T-helper 2 cell treated with Interferon-gamma antibody and Interleukin-4, amounts not matched to agents 100 ng/mL and 5 ng/mL, for 36 hours (primary cell): ENCODE data around the gene SNX21. TPM values are rescaled to one million over a fixed set of nuclear protein-coding genes. Genes with fewer than 3 reads are reported as not detected.

ENCODE experiments used
- intact Hi-C: fragments of 100-400 bp; cut with micrococcal nuclease; formaldehyde crosslinking; loops from one replicate; pipeline ENCODE4 v1.15.1; 2023
- total RNA-seq: library from RNA; stranded (reverse); gene quantifications from 2 replicates; pipeline ENCODE4 v1.2.3, GENCODE V29; 2022

Gene SNX21, protein sequence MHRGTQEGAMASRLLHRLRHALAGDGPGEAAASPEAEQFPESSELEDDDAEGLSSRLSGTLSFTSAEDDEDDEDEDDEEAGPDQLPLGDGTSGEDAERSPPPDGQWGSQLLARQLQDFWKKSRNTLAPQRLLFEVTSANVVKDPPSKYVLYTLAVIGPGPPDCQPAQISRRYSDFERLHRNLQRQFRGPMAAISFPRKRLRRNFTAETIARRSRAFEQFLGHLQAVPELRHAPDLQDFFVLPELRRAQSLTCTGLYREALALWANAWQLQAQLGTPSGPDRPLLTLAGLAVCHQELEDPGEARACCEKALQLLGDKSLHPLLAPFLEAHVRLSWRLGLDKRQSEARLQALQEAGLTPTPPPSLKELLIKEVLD
- total RNA-seq = 1.7 and 1.8 TPM in 2 replicates

DNA sequence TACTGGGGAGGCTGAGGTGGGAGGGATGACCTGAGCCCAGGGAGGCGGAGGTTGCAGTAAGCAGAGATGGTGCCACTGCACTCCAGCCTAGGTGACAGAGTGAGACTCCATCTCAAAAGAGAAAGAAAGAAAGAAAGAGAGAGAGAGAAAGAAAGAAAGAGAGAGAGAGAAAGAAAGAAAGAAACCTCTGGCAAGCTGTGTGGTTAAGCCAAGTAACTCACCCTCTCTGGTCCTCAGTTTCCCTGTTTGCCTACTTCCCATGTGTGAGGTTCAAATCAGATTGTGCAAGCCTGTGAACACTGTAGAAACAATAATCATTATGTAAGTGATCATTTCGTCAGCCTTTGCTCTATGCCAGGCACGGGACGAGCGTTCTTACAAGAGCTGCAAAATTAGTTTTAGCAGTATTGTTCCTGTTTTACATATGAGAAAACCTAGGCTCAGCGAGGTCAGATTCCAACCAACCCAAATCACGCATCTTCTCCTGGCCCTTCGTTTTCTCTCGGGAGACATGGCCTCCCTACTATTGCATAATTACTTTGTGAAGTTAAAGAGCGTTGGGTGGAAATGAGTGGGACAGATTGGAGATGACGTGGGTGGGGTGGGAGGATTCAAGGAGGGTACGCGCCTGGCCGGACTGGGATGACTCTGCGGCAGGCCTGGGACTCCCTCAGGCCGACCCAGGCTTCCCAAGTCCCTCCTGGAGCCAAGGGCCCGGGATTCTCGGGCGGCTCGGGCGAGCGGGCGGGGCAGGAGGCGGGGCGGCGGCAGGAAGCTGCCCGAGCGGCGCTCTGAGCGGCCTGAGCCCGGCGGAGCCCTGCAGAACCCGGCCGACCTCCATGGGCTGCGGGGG lies at the start of gene SNX21:
TSS of gene SNX21 (plus strand) at position 770 of the 853 bp plus-strand sequence. CDS start 121 bp downstream, outside the sequence.
- intact Hi-C loops = loop anchor here (1.0 kb wide), 1 partner anchor 24 kb away; the partner anchor contains the start of genes ACOT8 and ZSWIM3

DNA sequence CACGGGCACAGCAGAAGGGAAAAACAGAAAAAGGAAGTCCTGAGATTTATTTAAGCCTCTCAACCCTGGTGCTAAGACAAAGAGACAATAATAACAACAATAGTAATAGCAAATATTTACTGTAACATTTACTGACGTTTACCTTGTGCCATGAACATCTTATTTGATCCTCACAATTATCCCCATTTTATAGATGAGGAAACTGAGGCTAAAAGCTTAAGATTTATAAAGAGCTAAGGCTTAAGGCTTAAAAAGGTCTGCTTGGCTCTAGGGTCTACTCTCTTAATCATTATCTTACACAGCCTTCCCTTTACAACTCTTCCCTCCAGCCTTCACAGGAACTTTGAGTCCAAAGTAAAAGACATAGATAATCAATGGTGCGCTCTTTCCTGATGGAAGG lies 45.2 kb upstream of the SNX21 start:
- intact Hi-C loops = no loop called here

DNA sequence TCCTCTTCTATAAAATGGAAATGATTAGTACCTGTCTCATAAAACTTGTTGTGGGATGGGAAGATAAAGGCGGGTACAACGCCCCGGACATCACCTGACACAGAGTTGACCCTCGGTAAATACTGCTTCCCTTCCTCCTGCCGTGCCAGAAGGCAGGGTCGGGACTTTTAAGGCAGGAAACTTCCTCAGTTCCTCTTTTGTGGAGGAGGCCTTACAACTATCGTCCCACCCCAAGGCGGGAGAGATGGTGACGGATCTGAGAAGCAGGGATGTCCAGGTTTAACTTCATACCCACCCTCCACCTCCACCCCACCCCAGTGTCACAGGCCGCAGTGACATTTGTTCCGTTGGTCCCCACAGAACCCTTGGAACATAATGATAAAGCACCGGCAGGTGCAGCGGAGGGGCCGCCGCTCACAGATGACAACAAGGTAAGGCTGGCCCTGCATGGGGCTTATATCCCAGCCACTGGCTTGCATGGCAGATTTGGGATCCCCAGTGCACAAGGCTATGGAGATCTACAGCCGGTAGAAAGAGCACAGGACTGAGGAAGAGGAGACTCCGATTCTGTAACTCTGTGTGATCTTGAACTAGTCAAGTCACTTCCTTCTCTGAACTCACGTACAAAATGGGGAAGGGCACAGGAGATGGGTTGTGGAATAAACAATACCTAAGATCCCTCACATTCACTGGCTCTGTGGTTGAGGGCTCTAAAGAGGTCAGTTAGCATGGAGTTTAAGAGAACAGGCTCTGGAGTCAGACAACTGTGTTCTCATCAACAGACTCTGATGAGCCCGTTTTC lies 41.1 kb upstream of the SNX21 start:
- intact Hi-C loops = loop anchor here (5.0 to 10.0 kb wide), 3 partner anchors 65 to 1578 kb away; partner anchors contain the start of genes ACOT8, NCOA5, OSER1 and ZSWIM3

DNA sequence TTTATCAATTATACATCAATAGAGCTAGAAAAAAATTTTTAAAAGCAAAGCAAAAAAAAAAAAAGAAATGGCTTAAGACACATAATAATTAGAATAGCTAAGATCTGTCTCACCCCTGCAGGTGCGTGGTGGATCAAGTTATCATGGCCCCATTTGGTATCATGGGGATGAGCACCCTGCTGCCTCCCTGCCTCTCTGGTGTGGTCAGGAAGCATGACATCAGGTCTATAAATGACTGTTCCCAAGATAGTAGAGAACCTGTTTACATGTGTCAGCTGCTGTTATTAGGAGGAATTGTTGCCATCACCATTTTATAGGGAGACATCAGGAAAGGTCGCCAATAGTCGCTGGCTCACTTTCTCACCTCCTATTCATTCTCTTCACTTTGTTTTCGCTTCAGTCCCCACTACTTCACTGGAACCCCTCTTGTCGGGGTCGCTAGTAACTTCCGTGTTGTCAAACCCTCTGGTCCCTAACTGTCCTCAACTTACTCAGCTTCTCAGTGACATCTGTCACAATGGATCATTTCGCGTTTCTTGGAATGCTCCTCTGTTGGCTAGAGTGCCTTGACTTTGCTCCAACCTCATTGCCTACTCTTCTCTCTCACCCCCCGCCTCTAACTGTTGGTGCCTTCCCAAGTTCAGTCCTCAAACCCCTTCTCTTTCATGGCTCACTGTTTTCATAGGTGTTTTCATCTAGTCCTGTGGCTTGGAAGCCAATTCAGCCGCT lies 37.1 kb upstream of the SNX21 start:
- intact Hi-C loops = loop anchor here (10.0 kb wide), 1 partner anchor 1582 kb away; the partner anchor contains the start of gene OSER1

DNA sequence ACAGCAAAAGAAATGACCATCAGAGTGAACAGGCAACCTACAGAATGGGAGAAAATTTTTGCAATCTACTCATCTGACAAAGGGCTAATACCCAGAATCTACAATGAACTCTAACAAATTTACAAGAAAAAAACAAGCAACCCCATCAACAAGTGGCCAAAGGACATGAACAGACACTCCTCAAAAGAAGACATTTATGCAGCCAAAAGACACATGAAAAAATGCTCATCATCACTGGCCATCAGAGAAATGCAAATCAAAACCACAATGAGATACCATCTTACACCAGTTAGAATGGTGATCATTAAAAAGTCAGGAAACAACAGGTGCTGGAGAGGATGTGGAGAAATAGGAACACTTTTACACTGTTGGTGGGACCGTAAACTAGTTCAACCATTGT lies 36.1 kb upstream of the SNX21 start:
- intact Hi-C loops = loop anchor here (10.0 kb wide), 1 partner anchor 1583 kb away; the partner anchor contains the start of gene OSER1

DNA sequence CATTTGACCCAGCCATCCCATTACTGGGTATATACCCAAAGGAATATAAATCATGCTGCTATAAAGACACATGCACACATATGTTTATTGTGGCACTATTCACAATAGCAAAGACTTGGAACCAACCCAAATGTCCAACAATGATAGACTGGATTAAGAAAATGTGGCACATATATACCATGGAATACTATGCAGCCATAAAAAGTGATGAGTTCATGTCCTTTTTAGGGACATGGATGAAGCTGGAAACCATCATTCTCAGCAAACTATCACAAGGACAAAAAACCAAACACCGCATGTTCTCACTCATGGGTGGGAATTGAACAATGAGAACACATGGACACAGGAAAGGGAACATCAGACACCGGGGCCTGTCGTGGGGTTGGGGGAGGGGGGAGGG lies 35.6 kb upstream of the SNX21 start:
- intact Hi-C loops = loop anchor here (2.0 to 10.0 kb wide), 3 partner anchors 15 to 1583 kb away; partner anchors contain the start of genes OSER1, PCIF1 and UBE2C

DNA sequence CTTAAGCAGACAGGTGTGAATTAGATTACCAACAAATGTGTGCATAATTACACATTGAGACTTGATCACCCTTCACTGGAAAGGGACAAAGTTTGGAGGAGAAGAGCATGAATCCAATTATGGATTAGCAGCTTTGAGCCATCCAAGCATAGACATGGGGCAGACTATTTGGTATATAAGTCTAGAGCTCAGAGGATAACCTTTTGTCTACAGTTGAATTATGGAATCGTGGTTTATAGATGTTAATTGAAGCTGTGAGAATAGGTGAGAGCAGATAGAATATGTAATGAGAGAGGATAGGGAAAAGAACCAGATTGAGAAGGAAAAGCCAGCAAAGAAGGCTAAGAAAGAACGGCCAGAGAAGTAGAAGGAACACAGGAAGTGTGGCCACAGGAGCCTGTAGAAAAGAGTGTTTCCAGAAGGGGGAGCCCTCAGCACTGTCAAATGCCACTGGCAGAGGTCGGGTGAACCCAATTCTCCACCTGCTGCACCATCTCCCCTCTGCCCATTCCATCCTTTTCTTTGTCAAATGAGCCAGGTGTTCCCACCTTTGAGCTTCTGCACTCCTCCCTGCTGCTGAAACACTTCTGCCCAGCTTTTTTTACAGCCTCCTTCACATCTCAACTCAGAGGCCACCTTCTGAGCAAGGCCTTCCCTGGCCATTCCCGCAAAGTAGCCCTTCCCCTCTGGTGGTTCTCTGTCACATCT lies 34.5 kb upstream of the SNX21 start:
- intact Hi-C loops = loop anchor here (1.0 to 10.0 kb wide), 5 partner anchors 14 to 1584 kb away; partner anchors contain the start of genes OSER1, PCIF1 and UBE2C

DNA sequence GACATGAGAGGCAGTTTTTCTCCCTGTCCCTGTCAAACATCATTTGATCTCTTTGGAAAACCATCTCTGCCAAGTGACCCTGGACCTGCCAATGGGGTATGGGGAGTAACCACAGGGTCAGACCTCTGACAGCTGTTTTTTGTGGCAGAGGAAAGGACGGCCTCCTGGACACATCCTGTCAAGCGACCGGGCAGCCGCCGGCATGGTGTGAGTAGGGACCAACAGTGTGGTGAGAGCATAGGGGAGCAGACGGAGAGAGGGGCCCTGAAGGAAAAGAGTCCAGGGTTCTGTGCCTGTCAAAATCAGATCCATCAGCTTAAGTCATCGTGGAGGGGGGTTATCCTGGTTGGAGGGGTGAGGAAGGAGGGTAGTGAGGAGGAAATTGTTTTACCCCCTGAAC lies 31.7 kb upstream of the SNX21 start:
- intact Hi-C loops = no loop called here

DNA sequence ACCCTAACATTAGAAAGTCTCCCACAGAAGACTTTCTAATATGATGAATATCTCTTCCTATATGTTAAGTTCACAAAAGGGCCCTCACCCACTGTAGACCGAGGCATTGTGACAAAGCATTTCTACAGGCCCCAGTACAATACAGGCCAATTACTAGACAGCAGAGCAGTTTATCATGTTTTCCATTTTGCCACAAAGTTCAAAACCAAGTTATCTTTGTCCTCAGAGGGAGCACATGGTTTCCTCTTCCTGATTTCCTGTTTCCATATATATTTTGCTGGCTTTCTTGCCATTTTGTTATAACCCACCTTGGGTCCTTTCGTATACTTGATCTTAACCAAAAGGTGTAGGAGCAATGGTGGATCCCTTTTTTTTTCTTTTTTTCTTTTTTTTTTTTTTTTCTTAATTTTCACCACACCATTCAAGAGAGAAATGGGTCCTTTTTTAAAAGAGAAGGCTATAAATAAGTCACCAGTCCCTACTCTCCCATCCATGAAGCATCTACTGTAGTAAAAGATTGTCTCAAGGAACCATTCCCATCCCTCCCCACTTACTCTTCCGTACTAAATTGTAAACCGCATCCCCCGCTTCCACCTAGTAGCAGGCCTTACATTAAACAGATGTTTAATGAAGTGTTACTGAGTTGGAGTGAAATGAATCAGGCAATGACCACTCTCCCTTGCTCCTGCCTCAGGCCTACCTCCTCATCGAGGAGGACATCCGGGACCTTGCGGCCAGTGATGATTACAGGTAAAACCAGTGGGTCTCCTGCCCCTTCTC lies 23.2 kb upstream of the SNX21 start:
- intact Hi-C loops = loop anchor here (5.0 kb wide), 2 partner anchors 122 to 162 kb away; partner anchors contain the start of genes PCIF1 and ZNF335

DNA sequence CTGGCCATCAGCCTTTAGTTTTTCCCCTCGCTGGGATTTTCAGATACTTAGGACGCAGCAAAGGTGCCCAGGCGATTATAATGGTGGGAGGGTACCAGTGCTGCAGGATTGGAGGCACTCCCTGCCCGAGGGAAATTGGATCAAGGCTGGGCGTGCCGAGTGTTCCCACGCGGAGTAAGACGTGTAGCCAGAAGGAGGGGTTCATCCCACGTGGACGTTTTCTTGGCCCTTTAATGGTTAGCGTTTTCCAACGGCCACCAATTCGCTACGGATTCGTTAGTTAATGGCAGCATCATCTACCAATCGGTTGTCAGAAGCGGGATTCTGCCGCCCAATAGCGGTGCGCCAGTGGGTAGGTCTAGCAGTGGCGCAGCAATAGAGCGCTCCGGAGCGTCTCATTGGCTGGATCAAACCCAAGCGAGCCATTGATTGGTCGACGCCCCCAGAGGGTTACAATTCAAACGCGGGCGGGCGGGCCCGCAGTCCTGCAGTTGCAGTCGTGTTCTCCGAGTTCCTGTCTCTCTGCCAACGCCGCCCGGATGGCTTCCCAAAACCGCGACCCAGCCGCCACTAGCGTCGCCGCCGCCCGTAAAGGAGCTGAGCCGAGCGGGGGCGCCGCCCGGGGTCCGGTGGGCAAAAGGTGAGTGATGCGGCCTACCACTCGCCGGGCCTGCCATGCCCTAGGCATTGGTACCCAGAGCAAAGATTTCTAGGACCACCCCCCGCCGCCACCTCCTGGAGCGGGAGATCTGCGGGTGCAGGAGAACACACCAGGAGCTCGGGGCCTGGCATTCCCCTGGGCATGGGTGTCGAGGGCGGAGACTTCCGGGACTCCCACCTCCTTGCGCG lies 21.2 kb upstream of the SNX21 start, which contains the start of gene UBE2C:
TSS of gene UBE2C (plus strand) at position 488 of the 849 bp plus-strand sequence. CDS start at position 540, 52 bp downstream.
- intact Hi-C loops = loop anchor here (1.0 to 5.0 kb wide), 6 partner anchors 14 to 160 kb away; partner anchors contain the start of genes ACOT8, CTSA, DNTTIP1 and NEURL2

DNA sequence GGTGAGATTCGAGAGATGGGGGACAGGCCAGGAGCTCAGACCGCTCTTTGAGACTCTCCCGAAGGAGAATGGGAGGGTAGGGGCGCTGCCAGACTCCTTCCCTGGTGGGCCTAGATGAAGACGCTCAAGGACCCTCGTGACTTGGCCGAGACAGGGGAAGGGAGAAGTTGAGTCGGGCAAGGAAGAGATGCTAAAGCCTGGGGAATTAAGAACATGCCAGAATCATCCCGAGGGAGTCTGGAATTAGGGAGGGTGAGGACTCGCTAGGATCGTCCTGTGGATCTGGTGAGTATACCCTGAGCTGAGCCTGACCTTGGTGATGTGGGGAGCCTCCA lies 20.6 kb upstream of the SNX21 start:
- intact Hi-C loops = loop anchor here (2.0 to 5.0 kb wide), 4 partner anchors 14 to 159 kb away; partner anchors contain the start of genes CTSA, NEURL2, PCIF1 and ZNF335

DNA sequence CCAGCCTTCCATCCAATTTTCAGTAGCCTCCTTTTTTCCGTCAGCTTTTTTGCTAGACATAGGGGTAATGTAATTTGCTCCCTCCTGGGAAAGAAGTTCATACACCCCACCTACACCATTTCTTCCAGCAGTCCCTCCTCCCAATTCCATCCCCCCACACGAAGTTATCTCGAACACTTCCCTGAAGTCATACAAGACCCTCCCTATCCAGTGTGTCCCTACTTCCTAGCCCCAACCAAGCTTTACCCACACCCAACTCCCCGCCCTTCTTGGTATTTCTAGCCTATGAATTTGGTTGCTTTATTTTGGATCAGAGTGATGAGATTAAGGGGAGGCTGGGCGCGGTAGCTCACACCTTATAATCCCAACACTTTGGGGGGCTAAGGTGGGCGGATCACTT lies 20.1 kb upstream of the SNX21 start:
- intact Hi-C loops = loop anchor here (2.0 to 5.0 kb wide), 4 partner anchors 15 to 159 kb away; partner anchors contain the start of genes CTSA, NEURL2, PCIF1 and ZNF335

DNA sequence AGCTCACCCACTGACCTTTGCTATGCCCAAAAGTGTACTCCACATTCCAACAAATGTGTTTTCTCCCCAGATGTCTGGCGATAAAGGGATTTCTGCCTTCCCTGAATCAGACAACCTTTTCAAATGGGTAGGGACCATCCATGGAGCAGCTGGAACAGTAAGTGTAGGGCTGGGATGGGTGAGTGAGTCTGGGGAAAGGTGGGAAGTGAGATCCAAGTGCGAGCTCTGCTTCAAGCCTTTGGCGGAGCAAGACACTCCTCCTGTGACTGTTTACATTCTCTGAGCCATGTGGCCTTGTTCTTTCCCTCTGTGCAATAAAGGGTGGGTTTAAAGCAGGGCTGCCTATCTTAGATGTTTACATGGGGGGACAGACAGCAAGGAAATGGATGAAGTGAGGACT lies 19.3 kb upstream of the SNX21 start:
- intact Hi-C loops = loop anchor here (5.0 kb wide), 2 partner anchors 118 to 158 kb away; partner anchors contain the start of genes PCIF1 and ZNF335

DNA sequence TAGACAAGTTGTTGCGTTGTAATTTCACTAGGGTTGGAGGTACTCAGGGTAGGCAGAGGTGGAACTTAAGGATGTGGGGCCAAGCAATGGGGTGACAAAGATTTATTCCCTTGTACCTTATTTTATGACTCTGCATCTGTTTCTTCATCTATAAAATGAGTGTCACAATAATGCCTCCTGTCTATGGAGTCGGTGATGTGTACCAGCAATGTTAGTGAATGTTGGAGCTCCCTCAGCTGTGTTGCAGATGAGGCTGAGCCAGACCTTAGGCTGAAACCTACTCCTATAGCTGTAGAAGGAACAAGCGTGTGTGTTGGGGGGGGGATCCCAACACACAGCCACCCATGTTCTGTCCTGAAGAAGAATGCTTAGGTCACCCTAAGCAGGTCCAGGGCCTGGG lies 16.6 kb upstream of the SNX21 start:
- intact Hi-C loops = no loop called here

DNA sequence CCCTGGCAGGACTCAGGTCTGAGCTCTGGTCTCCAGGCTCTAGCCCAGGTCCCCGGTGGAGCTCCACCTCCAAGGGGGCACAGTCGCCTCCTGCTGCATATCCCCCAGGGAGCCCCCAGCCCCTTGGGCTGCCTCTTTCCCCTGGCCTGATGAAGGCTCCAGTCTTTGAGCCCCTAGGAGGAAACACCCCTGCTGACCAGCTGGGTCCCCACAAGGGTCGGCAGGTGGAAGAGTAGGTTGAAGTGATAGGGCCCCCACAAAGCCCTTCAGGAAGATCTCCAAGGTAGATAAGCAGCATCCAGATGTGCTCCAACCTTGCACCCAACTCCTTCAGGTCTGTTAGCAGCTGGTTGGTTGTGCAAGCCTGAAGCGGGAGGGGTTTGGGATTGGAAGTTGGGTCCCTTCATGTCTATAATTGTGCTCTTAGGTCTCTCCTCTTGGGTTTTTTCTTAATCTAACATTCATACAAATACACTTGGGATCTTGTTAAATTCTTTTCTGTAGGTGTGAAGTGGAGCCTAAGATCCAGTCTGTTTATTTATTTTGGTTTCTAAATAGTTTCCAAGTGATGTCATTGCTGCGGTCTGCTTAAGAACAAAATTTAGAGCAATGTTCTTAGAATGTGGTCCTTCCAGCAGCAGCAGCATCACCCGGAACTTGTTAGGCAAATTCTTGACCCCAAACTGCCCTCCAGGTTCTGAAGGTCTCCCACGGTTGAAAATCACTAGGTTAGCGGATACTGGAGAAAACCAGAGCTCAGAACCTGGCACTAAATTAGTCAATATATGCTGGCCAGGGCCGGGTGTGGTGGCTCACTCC lies 16.0 kb upstream of the SNX21 start:
- intact Hi-C loops = no loop called here

DNA sequence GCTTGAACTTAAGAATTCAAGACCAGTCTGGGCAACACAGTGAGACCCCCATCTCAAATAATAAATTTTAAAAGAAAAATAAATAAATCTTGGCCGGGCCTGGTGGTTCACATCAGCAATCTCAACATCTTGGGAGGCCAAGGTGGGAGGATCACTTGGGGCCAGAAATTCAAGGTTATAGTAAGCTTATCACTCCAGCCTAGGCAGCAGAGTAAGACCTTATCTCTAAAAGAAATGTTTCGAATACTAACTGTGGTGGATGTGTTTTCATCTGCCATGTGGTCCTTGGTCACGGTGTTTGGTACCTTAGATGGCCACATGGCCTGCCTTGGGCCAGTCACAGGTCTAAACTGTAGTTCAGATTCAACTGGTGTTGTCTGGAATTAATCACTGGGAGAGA lies 15.4 kb upstream of the SNX21 start:
- intact Hi-C loops = no loop called here
